SK-N-SH (cell line): ENCODE measurements around the gene DHPS. TPM values are rescaled to one million over a fixed set of nuclear protein-coding genes. Genes with fewer than 3 reads are reported as not detected.

Experiments
- CTCF ChIA-PET: fragments of 300-600, 350-600 bp; formaldehyde crosslinking; extraction: SDS; loops from one replicate; lab custom pipeline; 2021; lab: Yijun Ruan, JAX
- POLR2A ChIA-PET: fragments of 350-600 bp; sonication (Branson Sonifier 250); formaldehyde crosslinking; extraction: SDS; loops from one replicate; lab custom pipeline; 2020; ENCODE audit warnings: antibody characterized with exemption, inconsistent platforms; lab: Yijun Ruan, JAX
- DNase-seq: peaks from one replicate; pipeline ENCODE4 v3.0.0; 2012
- H2AFZ ChIP-seq: fragments of 200-600 bp; sonication (generic); 2 replicates; pipeline ENCODE4 v1.8.1; 2016; ENCODE audit warnings: antibody characterized with exemption, mild to moderate bottlenecking, low read depth
- H3F3A ChIP-seq: fragments of 200-600 bp; sonication (generic); replicated peaks from 2 replicates; pipeline ENCODE3; 2016; ENCODE audit warnings: antibody characterized with exemption, mild to moderate bottlenecking; ENCODE audit not compliant: insufficient read depth
- H3K27ac ChIP-seq, 2 experiments: fragments of 200-500 bp in 1 of 2; fragments of 200-600 bp in 1 of 2; sonication (Bioruptor generic) in 1 of 2; sonication (generic), shearing (Covaris generic) in 1 of 2; 2 replicates each; pipeline versions ENCODE4 v1.5.1 to v1.6.1; 2014 to 2016; ENCODE audit warnings: low read depth in 2 of 2, inconsistent platforms in 1 of 2, low read length in 1 of 2, mild to moderate bottlenecking in 1 of 2, mixed read lengths in 1 of 2
- H3K27me3 ChIP-seq: fragments of 200-600 bp; sonication (generic), shearing (Covaris generic); 2 replicates; pipeline ENCODE4 v1.6.1; 2016; ENCODE audit warnings: mixed run types; ENCODE audit not compliant: insufficient read depth
- H3K36me3 ChIP-seq, 2 experiments: fragments of 200-500 bp in 1 of 2; fragments of 200-600 bp in 1 of 2; sonication (Bioruptor generic) in 1 of 2; sonication (generic) in 1 of 2; replicated peaks in 1 of 2; 2 replicates each; pipeline versions ENCODE3 to v1.5.1; 2014 to 2016; ENCODE audit warnings: low read length in 1 of 2, mild to moderate bottlenecking in 1 of 2; ENCODE audit not compliant: insufficient read depth in 2 of 2, control insufficient read depth in 1 of 2
- H3K4me1 ChIP-seq, 2 experiments: fragments of 200-500 bp in 1 of 2; fragments of 200-600 bp in 1 of 2; sonication (Bioruptor generic) in 1 of 2; sonication (generic), shearing (Covaris generic) in 1 of 2; 2 replicates each; pipeline versions ENCODE4 v1.5.1 to v1.6.1; 2014 to 2016; ENCODE audit warnings: low read depth in 1 of 2, low read length in 1 of 2, mixed run types in 1 of 2; ENCODE audit not compliant: insufficient read depth in 2 of 2, control insufficient read depth in 1 of 2
- H3K4me2 ChIP-seq: fragments of 200-600 bp; sonication (generic), shearing (Covaris generic); 2 replicates; pipeline ENCODE4 v1.6.1; 2017; ENCODE audit warnings: mixed run types
- H3K4me3 ChIP-seq, 2 experiments: fragments of 200-500 bp in 1 of 2; fragments of 200-600 bp in 1 of 2; sonication (Bioruptor generic) in 1 of 2; sonication (generic), shearing (Covaris generic) in 1 of 2; 2 replicates each; pipeline versions ENCODE4 v1.5.1 to v1.8.1; 2014 to 2016; ENCODE audit warnings: low read depth in 2 of 2, inconsistent platforms in 1 of 2, low read length in 1 of 2, mild to moderate bottlenecking in 1 of 2, mixed read lengths in 1 of 2, moderate library complexity in 1 of 2
- H3K79me2 ChIP-seq: fragments of 200-600 bp; sonication (generic); 2 replicates; pipeline ENCODE4 v1.8.1; 2017; ENCODE audit warnings: mild to moderate bottlenecking; ENCODE audit not compliant: insufficient read depth
- H3K9ac ChIP-seq: fragments of 200-600 bp; sonication (generic); 2 replicates; pipeline ENCODE4 v1.6.1; 2017; ENCODE audit warnings: mixed run types
- H3K9me2 ChIP-seq: fragments of 200-600 bp; sonication (generic); 2 replicates; pipeline ENCODE4 v1.6.1; 2017; ENCODE audit warnings: mixed run types
- H3K9me3 ChIP-seq: fragments of 200-600 bp; sonication (generic); 2 replicates; pipeline ENCODE4 v1.6.1; 2017; ENCODE audit warnings: mixed run types, mild to moderate bottlenecking, moderate library complexity
- H4K20me1 ChIP-seq: fragments of 200-600 bp; sonication (generic); 2 replicates; pipeline ENCODE4 v1.6.1; 2017; ENCODE audit warnings: mild to moderate bottlenecking, mixed run types; ENCODE audit not compliant: insufficient read depth
- CTCF ChIP-seq: fragments of 200-600 bp; sonication (generic); IDR thresholded peaks from 2 replicates; pipeline ENCODE4 v1.6.1; 2017; ENCODE audit warnings: antibody characterized with exemption, mild to moderate bottlenecking, moderate library complexity
- EZH2phosphoT487 ChIP-seq: fragments of 200-600 bp; sonication (generic); IDR thresholded peaks from 2 replicates; pipeline ENCODE4 v1.6.1; 2017; ENCODE audit warnings: low read depth, mixed run types, mild to moderate bottlenecking, antibody characterized with exemption, moderate library complexity, borderline replicate concordance
- FOSL2 ChIP-seq: IDR thresholded peaks from 2 replicates; pipeline ENCODE4 v1.4.0; 2012; ENCODE audit warnings: low read depth, mild to moderate bottlenecking, moderate library complexity, borderline replicate concordance
- FOXJ3 ChIP-seq: sonication (generic); formaldehyde crosslinking; IDR thresholded peaks from 2 replicates; pipeline ENCODE4 v1.5.1; 2020; ENCODE audit warnings: mild to moderate bottlenecking, missing genetic modification reagents
- FOXM1 ChIP-seq: IDR thresholded peaks from 2 replicates; pipeline ENCODE4 v1.4.0; 2012; ENCODE audit warnings: low read depth, mild to moderate bottlenecking
- GATA2 ChIP-seq: sonication (generic); formaldehyde crosslinking; IDR thresholded peaks from 2 replicates; pipeline ENCODE4 v1.5.0; 2020; ENCODE audit warnings: mild to moderate bottlenecking, missing genetic modification reagents
- MAX ChIP-seq: IDR thresholded peaks from 2 replicates; pipeline ENCODE4 v1.4.0; 2012; ENCODE audit warnings: low read depth
- MEF2A ChIP-seq: IDR thresholded peaks from 2 replicates; pipeline ENCODE4 v1.4.0; 2012; ENCODE audit warnings: low read depth, borderline replicate concordance
- MXI1 ChIP-seq: IDR thresholded peaks from 2 replicates; pipeline ENCODE4 v1.6.1; 2012; ENCODE audit warnings: mild to moderate bottlenecking, low read depth, low read length, improper control_type of control experiment
- NFIC ChIP-seq: IDR thresholded peaks from 2 replicates; pipeline ENCODE4 v1.4.0; 2012; ENCODE audit warnings: borderline replicate concordance
- NRF1 ChIP-seq: IDR thresholded peaks from 2 replicates; pipeline ENCODE4 v1.6.1; 2012; ENCODE audit warnings: low read depth, mild to moderate bottlenecking, low read length
- PBX3 ChIP-seq: IDR thresholded peaks from 2 replicates; pipeline ENCODE4; 2012
- RCOR1 ChIP-seq: fragments of 150-350 bp; IDR thresholded peaks from 2 replicates; pipeline ENCODE4 v1.6.1; 2017; ENCODE audit warnings: antibody characterized with exemption, low read length
- REST ChIP-seq: IDR thresholded peaks from 2 replicates; pipeline ENCODE4 v1.6.1; 2012; ENCODE audit warnings: mild to moderate bottlenecking, low read depth, low read length, moderate library complexity
- RFX5 ChIP-seq: IDR thresholded peaks from 2 replicates; pipeline ENCODE4 v1.6.1; 2012; ENCODE audit warnings: mild to moderate bottlenecking, improper control_type of control experiment, low read length
- RXRA ChIP-seq: IDR thresholded peaks from 2 replicates; pipeline ENCODE4 v1.4.0; 2012; ENCODE audit warnings: low read depth, mild to moderate bottlenecking, borderline replicate concordance
- TAF1 ChIP-seq: IDR thresholded peaks from 2 replicates; pipeline ENCODE4 v1.6.1; 2012; ENCODE audit warnings: low read depth, mild to moderate bottlenecking, low read length, moderate library complexity, borderline replicate concordance
- TEAD4 ChIP-seq: IDR thresholded peaks from 2 replicates; pipeline ENCODE4 v1.4.0; 2012; ENCODE audit warnings: mild to moderate bottlenecking, borderline replicate concordance; ENCODE audit not compliant: insufficient read depth
- WGBS: methylation state at CpG from one replicate; pipeline ENCODE4 v1.1.6; 2017; ENCODE audit warnings: low lambda C conversion rate; 5-methylcytosine and 5-hydroxymethylcytosine counted together
- polyA plus RNA-seq, 3 experiments: library from polyadenylated mRNA; depleted of rRNA; stranded (reverse); fragments of >200 nt; gene quantifications; 2 replicates each; pipeline ENCODE4 v1.2.3, GENCODE V29; 2012

Gene DHPS
- polyA plus RNA-seq, 1 of the 3 experiments (the other 2 are of a cell fraction), result 179 TPM

GRCh38 chr19:12689581-12690216 lies 8.0 kb upstream of the DHPS start (continued):
- no peak for TF ChIP-seq REST

GRCh38 chr19:12689012-12689411 lies 7.3 kb upstream of the DHPS start:
- H3K79me2 ChIP-seq, result no peaks in the 10 kb centered on the region
- H3F3A ChIP-seq, result peaks cover 4% of the 10 kb centered on the region
- peaks cover 0 to 3% of the 10 kb centered on the region in 2 experiments for H3K36me3 ChIP-seq
- H4K20me1 ChIP-seq, result no peaks in the 10 kb centered on the region
- H3K27ac ChIP-seq, result no peak overlapping the region
- H3K9me3 ChIP-seq, result no peaks in the 10 kb centered on the region
- no peaks in the 10 kb centered on the region for H3K27me3 ChIP-seq
- H3K9me2 ChIP-seq, result no peaks in the 10 kb centered on the region
- WGBS, result 80% methylated on average over 1 of the region's 12 CpGs
- H3K4me2 ChIP-seq, result no peak overlapping the region
- TF ChIP-seq GATA2 (no peak), FOXM1 (no peak), FOSL2 (no peak), RCOR1 (no peak), TEAD4 (no peak)
- H2AFZ ChIP-seq, result no peak overlapping the region
- POLR2A ChIA-PET, result no interaction called here
- CTCF ChIA-PET, result no interaction called here
- no peak overlapping the region for H3K4me3 ChIP-seq
- no peak for DNase-seq
- H3K9ac ChIP-seq, result no peak overlapping the region
- no peaks in the 10 kb centered on the region for H3K4me1 ChIP-seq

- ChIA-PET POLR2A (no interaction called here), CTCF (no interaction called here)
- no peak within 1 kb of the TSS for H3K9ac ChIP-seq
- no peaks in the 10 kb centered on the region for H3F3A ChIP-seq
- no peak within 1 kb of the TSS for H3K4me2 ChIP-seq
- H3K27me3 ChIP-seq, result no peaks in the 10 kb centered on the region
- DNase-seq, result no peak
- WGBS, result 78% methylated on average over 7 of the region's 9 CpGs
- no peak within 1 kb of the TSS for H3K27ac ChIP-seq
- H3K9me2 ChIP-seq, result no peaks in the 10 kb centered on the region
- H3K79me2 ChIP-seq, result no peaks in the 10 kb centered on the region
- no peaks in the 10 kb centered on the region for H4K20me1 ChIP-seq
- peaks cover 0 to under 1% of the 10 kb centered on the region in 2 experiments for H3K36me3 ChIP-seq
- H3K9me3 ChIP-seq, result no peaks in the 10 kb centered on the region
- no peak within 1 kb of the TSS for H3K4me3 ChIP-seq
- no peaks in the 10 kb centered on the region for H3K4me1 ChIP-seq
- H2AFZ ChIP-seq, result no peak within 1 kb of the TSS
- no peak for TF ChIP-seq FOSL2
- no peak for TF ChIP-seq RFX5
- TF ChIP-seq FOXJ3, result no peak
- TF ChIP-seq PBX3, result no peak
- no peak for TF ChIP-seq NFIC
- TF ChIP-seq TAF1, result no peak
- no peak for TF ChIP-seq RXRA
- TF ChIP-seq MEF2A, result no peak
- TF ChIP-seq MXI1, result no peak
- TF ChIP-seq CTCF, result no peak
- TF ChIP-seq NRF1, result no peak
- TF ChIP-seq GATA2, result no peak
- TF ChIP-seq EZH2phosphoT487, result no peak
- no peak for TF ChIP-seq MAX
Measured at GRCh38 chr19:12687496-12688196, 6.0 kb upstream of the DHPS start, which contains the start of gene GNG14. Gene GNG14 (plus strand): TSS chr19:12687998. CDS start chr19:12688049, 51 bp downstream.
